Sigmoid colon (tissue), 7 donors: ENCODE results near the gene ATXN1. TPM values are rescaled to one million over a fixed set of nuclear protein-coding genes. Genes with fewer than 3 reads are reported as not detected.

Experiments used
- DNase-seq: peaks from one replicate; pipeline ENCODE4 v3.0.0-alpha.2; 2019
- H3K27ac ChIP-seq, 4 donors: fragments of 200-600 bp; sonication (generic); one replicate each; pipeline ENCODE4 v1.5.1; 2016 to 2019; ENCODE audit warnings: mild to moderate bottlenecking in 1 of 4
- H3K27me3 ChIP-seq, 3 donors: fragments of 200-600 bp; sonication (generic); one replicate each; pipeline ENCODE4 v1.5.1; 2019; ENCODE audit warnings: mild to moderate bottlenecking in 1 of 3
- H3K36me3 ChIP-seq, 4 donors: fragments of 200-600 bp; sonication (generic); one replicate each; pipeline ENCODE4 v1.5.1; 2016 to 2019
- H3K4me1 ChIP-seq, 4 donors: fragments of 200-600 bp; sonication (generic); one replicate each; pipeline ENCODE4 v1.5.1; 2017 to 2019
- H3K4me3 ChIP-seq, 4 donors: fragments of 200-600 bp; sonication (generic); one replicate each; pipeline ENCODE4 v1.5.1; 2017 to 2019; ENCODE audit warnings: mild to moderate bottlenecking in 2 of 4, moderate library complexity in 1 of 4
- H3K9me3 ChIP-seq, 4 donors: fragments of 200-600 bp in 3 of 4; sonication (generic) in 3 of 4; one replicate each; pipeline versions ENCODE4 v1.5.1 to v1.6.1; 2013 to 2019
- EP300 ChIP-seq, 4 donors: sonication (generic); formaldehyde crosslinking; IDR thresholded peaks; one replicate each; pipeline ENCODE4 v1.6.1; 2017; ENCODE audit warnings: antibody characterized with exemption in 4 of 4
- POLR2A ChIP-seq, 2 donors: fragments of 450-650 bp; IDR thresholded peaks; one replicate each; pipeline ENCODE4 v1.6.1; 2016; ENCODE audit warnings: antibody characterized with exemption in 2 of 2, mild to moderate bottlenecking in 2 of 2, moderate library complexity in 2 of 2
- POLR2AphosphoS5 ChIP-seq, 4 donors: sonication (generic); formaldehyde crosslinking; IDR thresholded peaks; one replicate each; pipeline ENCODE4 v1.6.1; 2017; ENCODE audit warnings: antibody characterized with exemption in 4 of 4
- WGBS, 2 donors: extraction: QIAGEN DNeasy Blood & Tissue Kit; methylation state at CpG; one replicate each; pipeline ENCODE4 v1.1.7; 2013; 5-methylcytosine and 5-hydroxymethylcytosine counted together
- intact Hi-C: fragments of 100-400 bp; cut with DNase I; formaldehyde crosslinking; loops from one replicate; pipeline ENCODE4 v1.15.1; 2023
- polyA plus RNA-seq, 3 donors: library from polyadenylated mRNA; stranded (reverse); fragments of 200-250 nt; gene quantifications; one replicate each; pipeline ENCODE4 v1.2.3, GENCODE V29; 2013
- total RNA-seq, 4 donors: library from RNA; depleted of rRNA; stranded (reverse); fragments of >200 nt; gene quantifications; one replicate each; pipeline ENCODE4 v1.1.0, GENCODE V29; 2016
- TF ChIP-seq, protein P1 (sequence below), 4 experiments: fragments of 450-650 bp in 3 of 4; fragments of 200-600 bp in 1 of 4; IDR thresholded peaks; one replicate each; pipeline ENCODE4 v1.5.1; 2016 to 2019; ENCODE audit warnings: antibody characterized with exemption in 4 of 4, mild to moderate bottlenecking in 3 of 4, moderate library complexity in 2 of 4
- donor health status: healthy with polysubstance abuse.
- donor health status: Bipolar disorder and iron deficiency.
- donor health status: healthy.

ATXN1 gene
- total and polyA plus RNA-seq, 7 donors: 4.8 to 95.3 (median 37.7) TPM

DNA sequence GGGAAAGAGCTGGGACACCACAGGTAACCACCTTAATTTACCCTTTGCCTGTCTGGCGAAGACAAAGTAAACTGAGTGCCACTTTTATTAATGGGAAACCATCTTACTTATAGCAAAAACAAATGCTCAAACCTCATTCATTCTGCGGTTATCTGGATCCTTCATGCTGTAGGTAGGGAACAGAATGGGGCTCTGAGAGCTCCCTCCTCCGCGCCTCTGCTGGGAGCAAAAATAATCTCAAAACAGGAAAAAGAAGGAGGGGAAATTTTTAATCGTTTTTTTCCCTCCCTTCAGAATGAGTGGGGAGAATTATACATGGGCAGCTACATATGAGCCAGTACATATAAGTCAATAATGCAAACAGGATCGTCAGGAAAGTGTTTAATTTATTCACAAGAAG is 345.6 kb downstream of the ATXN1 start:
- H3K4me1 ChIP-seq: peaks cover 0 to 27% (median 13%) of the 10 kb centered on the region in 4 donors
- H3K9me3 ChIP-seq: no peaks in the 10 kb centered on the region
- H3K4me3 ChIP-seq: no peak overlapping the region
- H3K36me3 ChIP-seq: no peaks in the 10 kb centered on the region
- TF ChIP-seq POLR2AphosphoS5 (IDR thresholded peaks at IDR 0.05) (no peak), EP300 (IDR thresholded peaks at IDR 0.05) (no peak), POLR2A (IDR thresholded peaks at IDR 0.05) (no peak)
- TF ChIP-seq, protein P1, sequence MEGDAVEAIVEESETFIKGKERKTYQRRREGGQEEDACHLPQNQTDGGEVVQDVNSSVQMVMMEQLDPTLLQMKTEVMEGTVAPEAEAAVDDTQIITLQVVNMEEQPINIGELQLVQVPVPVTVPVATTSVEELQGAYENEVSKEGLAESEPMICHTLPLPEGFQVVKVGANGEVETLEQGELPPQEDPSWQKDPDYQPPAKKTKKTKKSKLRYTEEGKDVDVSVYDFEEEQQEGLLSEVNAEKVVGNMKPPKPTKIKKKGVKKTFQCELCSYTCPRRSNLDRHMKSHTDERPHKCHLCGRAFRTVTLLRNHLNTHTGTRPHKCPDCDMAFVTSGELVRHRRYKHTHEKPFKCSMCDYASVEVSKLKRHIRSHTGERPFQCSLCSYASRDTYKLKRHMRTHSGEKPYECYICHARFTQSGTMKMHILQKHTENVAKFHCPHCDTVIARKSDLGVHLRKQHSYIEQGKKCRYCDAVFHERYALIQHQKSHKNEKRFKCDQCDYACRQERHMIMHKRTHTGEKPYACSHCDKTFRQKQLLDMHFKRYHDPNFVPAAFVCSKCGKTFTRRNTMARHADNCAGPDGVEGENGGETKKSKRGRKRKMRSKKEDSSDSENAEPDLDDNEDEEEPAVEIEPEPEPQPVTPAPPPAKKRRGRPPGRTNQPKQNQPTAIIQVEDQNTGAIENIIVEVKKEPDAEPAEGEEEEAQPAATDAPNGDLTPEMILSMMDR (IDR thresholded peaks at IDR 0.05): no peak
- WGBS, 2 donors: 83 to 85% methylated on average over 6 of the region's 6 CpGs
- intact Hi-C loops: no loop called here
- DNase-seq: no peak
- no peaks in the 10 kb centered on the region for H3K27me3 ChIP-seq
- no peak overlapping the region for H3K27ac ChIP-seq

DNA sequence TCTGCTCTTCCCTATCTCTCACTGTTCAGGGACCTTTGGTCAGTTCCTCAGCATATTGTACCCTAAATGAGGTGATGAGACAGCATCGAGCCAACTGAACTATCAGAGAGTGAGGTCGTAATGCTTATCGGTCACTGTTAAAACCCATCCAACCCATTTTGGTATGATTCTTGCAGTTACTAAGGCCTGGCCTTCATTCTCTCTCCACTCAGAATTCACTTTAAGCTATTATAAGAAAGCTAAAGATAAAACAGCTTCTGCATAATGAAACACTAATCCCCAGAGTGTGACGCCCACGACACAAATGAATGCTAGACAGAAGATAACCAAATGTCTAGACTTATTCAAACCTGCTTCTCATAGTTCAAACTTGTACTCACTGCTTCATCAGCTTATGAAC is 347.1 kb downstream of the ATXN1 start:
- no peaks in the 10 kb centered on the region for H3K27me3 ChIP-seq
- no peak overlapping the region for H3K27ac ChIP-seq
- TF ChIP-seq, protein P1 (IDR thresholded peaks at IDR 0.05): no peak
- TF ChIP-seq EP300 (IDR thresholded peaks at IDR 0.05) (no peak), POLR2A (IDR thresholded peaks at IDR 0.05) (no peak), POLR2AphosphoS5 (IDR thresholded peaks at IDR 0.05) (no peak)
- H3K4me1 ChIP-seq: peaks cover 0 to 31% (median 11%) of the 10 kb centered on the region in 4 donors
- no peaks in the 10 kb centered on the region for H3K9me3 ChIP-seq
- WGBS, 2 donors: 68 to 71% methylated on average over 5 of the region's 5 CpGs
- H3K4me3 ChIP-seq: no peak overlapping the region
- DNase-seq: no peak
- intact Hi-C loops: no loop called here
- no peaks in the 10 kb centered on the region for H3K36me3 ChIP-seq

DNA sequence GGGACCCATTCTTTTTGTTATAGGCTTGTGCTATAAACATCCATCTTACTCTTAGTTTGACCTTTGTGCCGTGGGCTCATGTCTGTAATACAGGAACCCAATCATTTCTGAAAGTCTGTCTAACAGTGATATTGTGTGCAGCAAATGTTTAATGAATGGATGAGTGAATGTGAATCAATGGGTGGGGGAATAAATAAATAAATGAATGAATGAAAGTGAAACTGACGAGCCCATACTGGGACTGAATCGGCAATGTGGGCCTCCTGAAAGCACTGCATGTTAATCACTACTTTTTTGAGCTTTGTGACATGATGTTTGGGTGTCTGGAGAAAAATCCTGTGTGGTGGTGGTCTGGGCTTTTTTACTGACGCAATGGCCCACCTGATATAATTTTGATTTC is 347.9 kb downstream of the ATXN1 start:
- no peak for DNase-seq
- Histone ChIP-seq H3K4me1 (peaks cover 0 to 32% (median 11%) of the 10 kb centered on the region in 4 donors), H3K27me3 (no peaks in the 10 kb centered on the region), H3K36me3 (no peaks in the 10 kb centered on the region), H3K4me3 (no peak overlapping the region), H3K9me3 (no peaks in the 10 kb centered on the region), H3K27ac (no peak overlapping the region)
- TF ChIP-seq EP300 (IDR thresholded peaks at IDR 0.05) (no peak), POLR2AphosphoS5 (IDR thresholded peaks at IDR 0.05) (no peak), POLR2A (IDR thresholded peaks at IDR 0.05) (no peak)
- TF ChIP-seq, protein P1 (IDR thresholded peaks at IDR 0.05): no peak
- intact Hi-C loops: no loop called here
- 58 to 67% methylated on average over 4 of the region's 4 CpGs for WGBS, 2 donors

DNA sequence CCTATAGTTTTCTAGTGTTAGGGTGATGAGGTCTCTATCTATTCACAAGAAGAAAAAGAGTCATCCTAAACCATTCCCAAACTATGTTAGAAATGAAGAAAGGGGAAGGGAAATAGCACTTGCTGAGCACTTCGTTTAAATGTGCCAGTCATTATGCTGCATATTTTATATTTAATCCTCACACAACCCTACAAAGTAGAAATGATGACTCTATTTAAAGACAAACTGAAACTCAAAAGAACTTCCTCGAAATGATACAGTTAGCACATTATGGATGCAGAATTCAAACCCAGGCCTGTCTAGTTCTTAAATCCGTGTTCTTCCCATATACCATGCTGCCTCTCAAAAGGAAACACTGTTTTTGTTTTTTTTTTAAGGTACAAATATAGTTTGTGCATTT is 348.3 kb downstream of the ATXN1 start:
- no peak for DNase-seq
- no peak overlapping the region for H3K4me3 ChIP-seq
- TF ChIP-seq EP300 (IDR thresholded peaks at IDR 0.05): no peak
- TF ChIP-seq, protein P1 (IDR thresholded peaks at IDR 0.05): no peak
- no peak for TF ChIP-seq POLR2A (IDR thresholded peaks at IDR 0.05)
- intact Hi-C loops: no loop called here
- no peaks in the 10 kb centered on the region for H3K36me3 ChIP-seq
- WGBS, 2 donors: 65 to 72% methylated on average over 3 of the region's 3 CpGs
- H3K27ac ChIP-seq: no peak overlapping the region
- H3K4me1 ChIP-seq: peaks cover 0 to 32% (median 11%) of the 10 kb centered on the region in 4 donors
- H3K9me3 ChIP-seq: no peaks in the 10 kb centered on the region
- H3K27me3 ChIP-seq: no peaks in the 10 kb centered on the region

DNA sequence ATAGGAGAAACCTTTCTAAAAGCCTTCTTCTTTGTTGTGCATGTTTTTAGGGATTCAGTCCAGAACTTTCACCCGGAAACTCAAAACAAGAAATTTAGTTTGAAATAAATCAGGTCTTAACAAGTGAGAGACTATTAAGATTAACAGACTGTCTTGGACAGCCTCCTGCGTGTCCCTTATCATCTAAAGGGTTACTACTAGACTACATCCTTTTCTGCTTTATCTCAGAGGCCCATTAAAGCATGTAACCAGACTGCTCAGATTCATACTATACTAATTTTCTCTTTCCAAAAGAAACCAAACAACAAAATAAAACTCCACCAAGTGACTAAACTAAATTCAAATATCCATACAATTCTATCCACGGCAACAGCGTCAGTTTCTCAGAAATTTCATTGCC is 349.1 kb downstream of the ATXN1 start:
- H3K4me3 ChIP-seq: no peak overlapping the region
- no peak for DNase-seq
- no peaks in the 10 kb centered on the region for H3K36me3 ChIP-seq
- H3K9me3 ChIP-seq: no peaks in the 10 kb centered on the region
- peaks cover 0 to 32% (median 11%) of the 10 kb centered on the region in 4 donors for H3K4me1 ChIP-seq
- no peaks in the 10 kb centered on the region for H3K27me3 ChIP-seq
- no peak overlapping the region for H3K27ac ChIP-seq
- TF ChIP-seq, protein P1 (IDR thresholded peaks at IDR 0.05): no peak
- TF ChIP-seq POLR2A (IDR thresholded peaks at IDR 0.05): no peak
- no peak for TF ChIP-seq POLR2AphosphoS5 (IDR thresholded peaks at IDR 0.05)
- no peak for TF ChIP-seq EP300 (IDR thresholded peaks at IDR 0.05)
- intact Hi-C loops: no loop called here
- WGBS, 2 donors: 95 to 98% methylated on average over 4 of the region's 4 CpGs
